22Rv1 (cell line): Measurements from ENCODE around the gene TRIM37.

Source experiments
- CTCF ChIP-seq: fragments of 450-650 bp; IDR thresholded peaks from 2 replicates; pipeline ENCODE4 v1.5.1; 2017; ENCODE audit warnings: mild to moderate bottlenecking
- ZFX ChIP-seq: fragments of 450-650 bp; IDR thresholded peaks from 2 replicates; pipeline ENCODE4 v1.6.1; 2017; ENCODE audit warnings: antibody characterized with exemption, borderline replicate concordance

DNA sequence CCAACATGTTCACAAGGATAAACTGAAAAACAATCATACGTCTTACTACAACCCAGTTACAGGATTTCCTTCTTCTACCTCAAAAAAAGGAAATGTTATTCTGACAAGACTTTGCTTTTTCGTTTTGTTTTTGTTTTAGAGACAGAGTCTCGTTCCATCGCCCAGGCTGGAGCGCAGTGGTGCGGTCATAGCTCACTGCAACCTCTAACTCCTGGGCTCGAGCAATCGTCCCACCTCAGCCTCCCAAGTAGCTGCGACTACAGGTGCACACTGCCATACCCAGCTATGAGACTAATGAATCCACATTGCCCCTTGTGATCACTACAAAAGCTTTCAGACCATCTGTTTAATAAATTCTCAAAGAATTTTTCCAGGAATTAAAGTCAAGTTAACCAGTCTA, 8.8 kb upstream of the TRIM37 start:
- TF ChIP-seq CTCF (no peak), ZFX (no peak)
